ENCODE measurements around the gene ADAM15.

Gene ADAM15

GRCh38 chr1:155072531-155073289 lies 21.6 kb downstream of the ADAM15 start:
- no peak for DNase-seq (ENCODE audit: low read depth in 2 of 2)

- no peak for DNase-seq (ENCODE audit: low read depth in 2 of 2)
Observed at GRCh38 chr1:155073377-155074242, 22.5 kb downstream of the ADAM15 start.

GRCh38 chr1:155075535-155075934 lies 24.4 kb downstream of the ADAM15 start:
- DNase-seq (ENCODE audit: low read depth in 2 of 2), result no peak

- DNase-seq (ENCODE audit: low read depth in 2 of 2), result no peak
Observed at GRCh38 chr1:155076371-155076770, 25.3 kb downstream of the ADAM15 start.

GRCh38 chr1:155077346-155077745 lies 26.2 kb downstream of the ADAM15 start:
- DNase-seq (ENCODE audit: low read depth in 2 of 2), result no peak

- DNase-seq (ENCODE audit: low read depth in 2 of 2), result no peak
Observed at GRCh38 chr1:155077758-155078445, 26.8 kb downstream of the ADAM15 start.

- no peak for DNase-seq (ENCODE audit: low read depth in 2 of 2)
Observed at GRCh38 chr1:155078469-155079209, 27.5 kb downstream of the ADAM15 start, which contains the start of gene EFNA3. EFNA3 (plus strand) TSS chr1:155078837; CDS start chr1:155078942, 105 bp downstream.

GRCh38 chr1:155079210-155079486 lies 28.0 kb downstream of the ADAM15 start:
- DNase-seq (ENCODE audit: low read depth in 2 of 2), result no peak

GRCh38 chr1:155079487-155080311 lies 28.6 kb downstream of the ADAM15 start:
- DNase-seq (ENCODE audit: low read depth in 2 of 2), result no peak

- no peak for DNase-seq (ENCODE audit: low read depth in 2 of 2)
Observed at GRCh38 chr1:155080312-155081228, 29.5 kb downstream of the ADAM15 start.

- DNase-seq (ENCODE audit: low read depth in 2 of 2), result no peak
Observed at GRCh38 chr1:155081472-155082300, 30.6 kb downstream of the ADAM15 start.

GRCh38 chr1:155082301-155083051 lies 31.4 kb downstream of the ADAM15 start:
- DNase-seq (ENCODE audit: low read depth in 2 of 2), result no peak

- DNase-seq (ENCODE audit: low read depth in 2 of 2), result no peak
Observed at GRCh38 chr1:155083052-155083541, 32.0 kb downstream of the ADAM15 start.

GRCh38 chr1:155083865-155084721 lies 33.0 kb downstream of the ADAM15 start:
- DNase-seq (ENCODE audit: low read depth in 2 of 2), result no peak

- peak; percentile 78 for DNase-seq (ENCODE audit: low read depth in 2 of 2)
Observed at GRCh38 chr1:155084722-155085503, 33.8 kb downstream of the ADAM15 start.

- DNase-seq (ENCODE audit: low read depth in 2 of 2), result peak; percentile 61 to 75
Observed at GRCh38 chr1:155085504-155086127, 34.5 kb downstream of the ADAM15 start.
